GM21390 (cell line): ENCODE data around the gene NR4A2.

Source experiments
- ATAC-seq: cut with Tn5 transposase; IDR thresholded peaks from one replicate; pipeline ENCODE4 v1.9.1; 2021; ENCODE audit not compliant: unreplicated experiment

NR4A2 gene

GRCh38 chr2:156340804-156341451 lies 8.4 kb upstream of the NR4A2 start:
- peak; percentile 7 for ATAC-seq

DNA sequence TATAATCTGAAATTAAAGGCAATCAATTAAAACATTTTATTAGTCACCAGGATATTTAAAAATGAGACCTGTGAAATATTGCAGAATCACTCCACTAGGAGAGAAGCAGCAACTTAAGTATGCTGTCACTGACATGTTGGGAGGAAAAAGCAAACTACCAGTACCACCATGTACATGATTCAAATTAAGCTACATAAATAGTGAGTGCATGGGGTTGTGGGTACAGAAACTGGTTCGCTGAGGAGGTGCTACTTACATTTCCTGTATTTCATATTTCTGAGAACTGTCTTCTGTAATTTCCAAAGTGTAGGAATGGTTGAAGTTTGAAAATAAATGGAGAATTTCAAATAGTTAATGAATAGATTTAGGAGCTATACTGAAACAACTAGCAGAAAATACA lies 7.9 kb upstream of the NR4A2 start:
- ATAC-seq: no peak

GRCh38 chr2:156339865-156340264 lies 7.3 kb upstream of the NR4A2 start:
- no peak for ATAC-seq

GRCh38 chr2:156339110-156339847 lies 6.8 kb upstream of the NR4A2 start:
- ATAC-seq: no peak

GRCh38 chr2:156338578-156338977 lies 6.1 kb upstream of the NR4A2 start:
- ATAC-seq: no peak

- ATAC-seq: peak; percentile 31
These were observed 2.3 kb upstream of the NR4A2 start for GRCh38 chr2:156334496-156335478.

GRCh38 chr2:156333951-156334495 lies 1.5 kb upstream of the NR4A2 start:
- ATAC-seq: peak; percentile 41

GRCh38 chr2:156333274-156333950 lies 891 bp upstream of the NR4A2 start:
- ATAC-seq: peak; percentile 13

DNA sequence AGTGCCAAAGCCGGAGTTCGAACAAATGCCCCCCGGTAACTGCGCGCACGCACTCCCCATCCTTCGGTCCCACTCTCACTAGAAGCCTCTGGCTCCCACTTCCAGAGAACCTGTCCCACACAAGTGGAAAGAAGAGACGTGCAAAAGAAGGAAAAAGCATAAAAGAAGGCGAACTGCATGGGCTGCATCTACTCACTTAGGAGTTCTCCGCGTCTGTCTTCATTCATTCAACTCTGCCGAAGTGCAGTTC lies 312 bp downstream of the NR4A2 start:
- ATAC-seq: peak; percentile 8

GRCh38 chr2:156331572-156332283 lies 793 bp downstream of the NR4A2 start:
- no peak for ATAC-seq

- no peak for ATAC-seq
These were observed 2.4 kb downstream of the NR4A2 start for GRCh38 chr2:156329927-156330726.

- ATAC-seq: no peak
These were observed 3.2 kb downstream of the NR4A2 start for GRCh38 chr2:156329031-156329926.

DNA sequence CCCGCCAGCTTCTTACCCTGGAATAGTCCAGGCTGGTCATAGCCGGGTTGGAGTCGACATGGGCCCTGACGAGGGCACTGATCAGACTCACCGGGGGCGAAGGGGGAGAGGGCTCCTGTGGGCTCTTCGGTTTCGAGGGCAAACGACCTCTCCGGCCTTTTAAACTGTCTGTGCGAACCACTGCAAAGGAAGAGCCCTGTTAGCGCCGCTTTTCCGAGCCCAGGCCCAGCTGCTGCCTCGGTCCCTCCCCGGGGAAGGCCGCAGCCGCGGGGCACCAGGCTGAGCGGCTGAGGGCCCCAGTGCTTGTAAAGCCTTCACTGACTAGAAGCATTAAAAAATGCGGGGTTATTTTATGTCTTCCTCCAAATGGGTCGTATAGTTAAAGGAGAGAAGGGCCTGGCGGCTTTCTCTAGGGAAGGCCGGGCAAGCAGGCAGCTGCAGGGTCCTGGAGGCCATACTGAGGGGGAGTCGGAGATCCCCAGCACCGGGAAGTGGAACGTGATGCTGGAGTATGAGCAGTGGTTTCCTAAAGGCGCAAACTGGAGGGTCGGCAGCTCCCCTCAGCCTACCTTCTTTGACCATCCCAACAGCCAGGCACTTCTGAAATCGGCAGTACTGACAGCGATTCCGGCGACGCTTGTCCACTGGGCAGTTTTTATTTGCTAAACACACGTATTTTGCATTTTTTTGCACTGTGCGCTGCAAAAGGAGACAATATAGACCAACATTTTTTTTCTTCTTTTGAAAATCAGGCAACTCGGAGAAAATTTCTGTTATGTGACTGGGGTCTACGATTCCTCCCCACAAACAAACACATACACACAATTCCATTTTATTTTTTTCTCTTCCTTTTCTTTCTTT lies 4.5 kb downstream of the NR4A2 start:
- ATAC-seq: no peak

GRCh38 chr2:156326526-156327095 lies 5.9 kb downstream of the NR4A2 start:
- ATAC-seq: no peak

DNA sequence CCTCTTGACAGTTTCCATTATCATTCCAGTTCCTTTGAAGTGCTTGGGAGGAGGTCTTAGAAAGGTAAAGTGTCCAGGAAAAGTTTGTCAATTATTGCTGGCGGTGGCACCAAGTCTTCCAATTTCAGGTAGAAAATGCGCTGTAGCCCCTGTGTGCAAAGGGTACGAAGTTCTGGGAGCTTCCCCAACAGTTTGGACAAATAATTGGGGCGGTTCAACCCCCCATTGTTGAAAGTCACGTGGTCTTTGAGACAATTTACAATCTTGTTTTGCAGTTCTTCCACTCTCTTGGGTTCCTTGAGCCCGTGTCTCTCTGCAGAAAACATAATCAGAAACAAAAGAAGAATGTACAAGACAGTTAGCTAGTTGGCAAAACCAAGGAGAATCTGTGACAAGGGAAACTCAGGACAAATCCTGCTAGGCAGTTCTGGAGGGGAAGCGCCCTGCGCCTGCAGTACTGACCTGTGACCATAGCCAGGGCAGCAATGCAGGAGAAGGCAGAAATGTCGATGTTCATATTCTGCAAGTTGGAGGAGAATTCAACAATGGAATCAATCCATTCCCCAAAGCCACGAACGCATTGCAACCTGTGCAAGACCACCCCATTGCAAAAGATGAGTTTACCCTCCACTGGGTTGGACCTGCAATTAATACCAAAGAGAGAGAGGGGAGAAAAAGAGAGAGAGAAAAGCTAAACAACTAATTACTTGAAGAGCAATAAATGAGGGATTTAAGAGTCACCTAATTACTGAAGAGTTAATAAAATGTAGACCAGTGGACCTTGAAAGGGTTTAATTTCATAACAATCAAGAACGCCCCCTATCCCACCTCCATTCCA lies 6.6 kb downstream of the NR4A2 start:
- ATAC-seq: no peak

GRCh38 chr2:156323754-156324153 lies 8.8 kb downstream of the NR4A2 start:
- no peak for ATAC-seq
